NCI-H128 (cell line): ENCODE results near the gene FANK1.
"Not testable (repeated sequence)": the region's sequence is repeated elsewhere in the genome, so short reads cannot be mapped to it uniquely, and the experiment has no call there.

ENCODE experiments used
- DNase-seq: peaks from one replicate; lab custom pipeline; 2025; ENCODE audit not compliant: unreplicated experiment; lab: John Stamatoyannopoulos, UW

The FANK1 gene

DNA sequence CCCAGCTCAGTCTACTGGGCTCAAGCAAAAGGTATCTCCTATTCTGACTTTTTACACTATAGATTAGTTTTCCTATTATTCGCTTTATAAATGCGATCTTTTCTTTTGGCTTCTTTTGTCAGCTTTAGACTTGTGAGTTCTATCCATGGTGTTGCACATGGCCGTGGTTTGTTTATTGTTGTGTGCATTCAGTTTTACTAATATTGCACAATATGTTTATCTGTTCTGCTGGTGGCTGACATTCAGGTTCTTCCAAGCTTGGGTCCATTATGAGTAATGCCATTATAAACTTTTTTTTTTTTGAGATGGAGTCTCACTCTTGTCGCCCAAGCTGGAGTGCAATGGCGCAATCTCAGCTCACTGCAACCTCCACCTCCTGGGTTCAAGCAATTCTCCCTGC lies 30.9 kb downstream of the FANK1 start:
- not testable (repeated sequence) for DNase-seq

- DNase-seq: no peak
Observed at GRCh38 chr10:125928928-125929585, 32.7 kb downstream of the FANK1 start.

GRCh38 chr10:125929618-125930017 lies 33.3 kb downstream of the FANK1 start:
- DNase-seq: no peak

DNA sequence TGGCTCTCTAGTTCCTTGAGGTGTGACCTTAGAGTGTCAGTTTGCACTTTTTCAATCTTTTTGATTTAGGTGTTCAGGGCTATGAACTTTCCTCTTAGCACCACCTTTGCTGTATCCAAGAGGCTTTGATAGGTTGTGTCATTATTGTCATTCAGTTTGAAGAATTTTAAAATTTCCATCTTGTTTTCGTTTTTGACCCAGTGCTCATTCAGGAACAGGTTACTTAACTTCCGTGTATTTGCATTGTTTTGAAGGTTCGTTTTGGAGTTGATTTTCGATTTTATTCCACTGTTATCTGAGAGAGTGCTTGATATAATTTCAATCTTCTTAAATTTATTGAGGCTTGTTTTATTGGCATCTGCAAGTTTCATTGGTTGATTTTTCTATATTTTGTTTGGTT lies 37.3 kb downstream of the FANK1 start:
- DNase-seq: no peak

DNA sequence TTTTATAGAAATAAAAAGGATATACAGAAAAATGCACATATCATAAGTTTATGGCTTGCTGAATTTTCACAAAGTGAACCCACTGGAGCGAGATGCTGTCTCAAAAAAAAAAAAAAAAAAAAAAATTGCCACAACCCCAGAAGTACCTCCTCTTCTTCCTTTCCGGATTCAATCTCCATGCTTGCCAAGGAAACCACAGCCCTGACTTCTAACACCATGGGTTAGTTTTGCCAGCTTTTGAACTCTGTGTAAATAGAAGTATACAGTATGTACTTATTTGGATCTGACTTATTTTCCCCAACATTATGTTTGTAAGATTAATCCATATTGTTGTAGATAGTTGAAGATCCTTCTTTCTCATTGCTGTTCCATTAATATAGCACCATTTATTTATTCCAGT lies 40.0 kb downstream of the FANK1 start:
- no peak for DNase-seq

DNA sequence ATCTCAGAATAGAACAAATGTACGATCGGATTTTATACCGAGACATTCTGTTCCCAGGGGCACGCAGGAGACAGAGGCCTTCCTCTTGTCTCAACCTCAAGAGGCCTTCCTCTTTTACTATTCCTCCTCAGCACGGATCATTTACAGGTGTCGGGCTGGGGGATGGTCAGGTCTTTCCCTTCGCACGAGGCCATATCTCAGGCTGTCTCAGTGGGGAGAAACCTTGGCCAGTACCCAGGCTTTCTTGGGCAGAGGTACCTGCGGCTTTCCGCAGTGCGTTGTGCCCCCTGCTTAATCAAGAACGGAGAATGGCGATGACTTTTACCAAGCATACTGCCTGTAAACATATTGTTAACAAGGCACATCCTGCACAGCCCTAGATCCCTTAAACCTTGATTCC lies 44.2 kb downstream of the FANK1 start:
- no peak for DNase-seq

- no peak for DNase-seq
Observed at GRCh38 chr10:125951290-125951689, 54.9 kb downstream of the FANK1 start.

- no peak for DNase-seq
Observed at GRCh38 chr10:125953778-125954385, 57.5 kb downstream of the FANK1 start.

DNA sequence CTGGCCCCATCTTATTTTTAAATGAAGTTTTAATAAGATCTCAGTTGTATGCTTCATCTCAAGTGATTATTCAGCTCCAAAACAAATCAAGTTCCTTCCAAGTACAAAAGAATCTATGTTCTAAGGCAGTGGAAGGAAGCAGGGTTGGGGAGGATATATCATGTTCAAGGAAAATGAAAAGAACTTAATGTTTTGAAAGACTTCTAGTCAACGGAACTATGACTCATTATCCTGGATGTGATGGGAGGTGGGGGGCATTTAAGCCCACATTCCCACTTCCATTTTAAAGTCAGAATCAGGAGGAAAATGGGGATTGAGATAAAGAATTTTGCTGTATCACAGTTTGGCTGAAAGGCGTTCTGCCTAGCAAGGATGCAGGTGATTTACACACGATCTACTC lies 59.4 kb downstream of the FANK1 start:
- DNase-seq: no peak

GRCh38 chr10:125961743-125962142 lies 65.4 kb downstream of the FANK1 start:
- DNase-seq: no peak

DNA sequence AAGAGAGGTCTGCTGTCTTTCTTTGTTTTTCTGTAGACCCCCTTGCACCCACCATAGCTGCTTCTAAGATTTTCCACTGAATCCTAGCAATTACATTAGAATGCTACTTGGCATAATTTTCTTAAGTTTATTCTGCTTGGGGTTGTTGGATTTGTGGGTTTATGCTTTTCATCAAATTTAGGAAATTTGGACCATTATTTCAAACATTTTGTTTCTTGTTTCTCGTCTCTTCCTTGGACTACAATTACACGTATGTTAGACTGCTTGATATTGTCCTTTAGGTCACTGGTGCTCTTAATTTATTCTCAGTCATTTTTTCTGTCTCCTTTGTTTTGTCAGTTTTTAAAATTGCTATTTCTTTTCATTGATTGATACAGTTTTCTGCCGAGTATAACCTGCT lies 65.8 kb downstream of the FANK1 start:
- DNase-seq: no peak

DNA sequence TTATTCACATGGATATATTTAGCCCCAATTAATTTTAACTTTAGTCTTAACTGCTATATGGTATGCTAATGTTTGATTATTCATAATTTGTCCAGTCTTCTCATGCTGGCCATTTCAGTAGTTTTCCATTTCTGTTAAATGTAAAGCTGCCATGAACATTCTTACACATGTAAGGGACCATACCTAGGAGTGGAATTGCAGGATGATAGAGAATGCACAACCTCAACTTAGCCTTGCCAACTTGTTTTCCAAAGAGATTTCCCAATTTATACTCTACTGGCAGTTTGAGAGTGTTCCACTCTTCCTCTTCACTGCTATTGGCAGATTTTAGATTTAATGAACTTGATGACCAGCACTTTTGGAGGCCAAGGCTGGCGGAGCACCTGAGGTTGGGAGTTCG lies 68.2 kb downstream of the FANK1 start:
- no peak for DNase-seq

- no peak for DNase-seq
Observed at GRCh38 chr10:125967533-125967932, 71.2 kb downstream of the FANK1 start.

- not testable (repeated sequence) for DNase-seq
Observed at GRCh38 chr10:125970077-125970630, 73.8 kb downstream of the FANK1 start.

- DNase-seq: no peak
Observed at GRCh38 chr10:125976960-125977605, 80.7 kb downstream of the FANK1 start.

- no peak for DNase-seq
Observed at GRCh38 chr10:125979976-125980375, 83.6 kb downstream of the FANK1 start.

- no peak for DNase-seq
Observed at GRCh38 chr10:125980521-125981035, 84.2 kb downstream of the FANK1 start.

DNA sequence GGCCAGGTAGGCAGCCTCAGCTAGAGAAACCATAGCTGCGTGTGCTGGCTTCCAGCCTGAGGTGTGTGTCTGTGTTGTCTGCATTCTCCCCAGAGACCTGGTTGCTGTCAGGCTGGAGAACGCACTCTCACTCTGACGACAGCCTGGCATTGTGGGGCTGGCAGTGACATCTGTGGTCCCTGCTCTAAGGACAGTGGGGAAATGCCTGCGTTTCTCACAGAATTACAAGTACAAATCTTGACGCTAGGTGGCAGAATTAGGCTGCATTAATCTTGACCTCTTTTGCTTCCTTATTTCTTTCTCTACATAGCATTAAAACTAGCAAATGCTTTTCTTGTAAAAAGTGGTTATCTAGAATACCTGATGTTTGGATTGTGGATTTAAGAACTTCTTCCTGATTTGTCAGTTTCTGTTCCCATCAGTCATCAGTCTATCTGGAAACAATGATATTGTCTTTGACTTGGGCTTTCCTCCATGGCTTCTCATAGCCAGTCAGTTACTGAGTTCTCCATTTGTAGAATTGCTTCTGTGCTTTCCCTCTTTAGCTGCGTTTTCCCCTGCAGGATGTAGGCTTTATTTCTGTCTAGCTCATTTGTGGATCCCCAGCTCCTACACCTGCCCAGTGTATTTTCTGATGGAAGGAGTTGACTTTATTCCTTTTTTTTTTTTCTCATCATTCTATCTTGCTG lies 86.0 kb downstream of the FANK1 start:
- DNase-seq: peak; percentile 11

DNA sequence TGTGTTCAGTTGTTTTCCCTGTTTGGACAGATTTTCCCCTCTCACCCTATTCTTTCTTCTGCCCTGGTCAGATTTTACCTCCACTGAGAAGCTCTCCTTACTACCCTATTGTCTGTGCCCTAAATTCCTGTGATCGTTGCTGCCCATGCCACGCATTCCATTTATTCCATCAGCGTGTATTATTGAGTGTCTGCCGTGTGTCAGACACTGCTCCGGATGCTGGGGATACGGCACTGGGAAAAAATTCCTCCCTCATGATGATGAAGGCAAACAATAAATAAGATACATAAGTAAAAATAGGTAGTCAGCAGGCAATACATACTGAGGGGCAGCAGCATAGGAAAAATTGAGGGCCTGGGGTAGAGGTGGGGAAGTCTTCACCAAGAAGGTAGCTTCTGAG lies 86.8 kb downstream of the FANK1 start:
- no peak for DNase-seq

- DNase-seq: no peak
Observed at GRCh38 chr10:125983656-125984055, 87.3 kb downstream of the FANK1 start.

GRCh38 chr10:125984346-125984745 lies 88.0 kb downstream of the FANK1 start:
- no peak for DNase-seq
